Neuronal stem cell (in vitro differentiated cells): ENCODE measurements around the gene JPH4.
"Not testable (repeated sequence)": the region's sequence is repeated elsewhere in the genome, so short reads cannot be mapped to it uniquely, and the experiment has no call there.

Experiments
- DNase-seq: peaks from one replicate; pipeline ENCODE4 v3.0.0-alpha.2; 2013; ENCODE audit warnings: low spot score
- H2AFZ ChIP-seq: one replicate; pipeline ENCODE4 v1.6.1; 2013; ENCODE audit warnings: mild to moderate bottlenecking, low read length, inconsistent platforms
- H2AK5ac ChIP-seq: 2 replicates; pipeline ENCODE4 v1.6.1; 2013; ENCODE audit warnings: low read depth, mild to moderate bottlenecking, inconsistent platforms, low read length, moderate library complexity, mixed read lengths
- H2BK120ac ChIP-seq: 2 replicates; pipeline ENCODE4 v1.6.1; 2013; ENCODE audit warnings: low read depth, mild to moderate bottlenecking, inconsistent platforms, low read length, moderate library complexity, mixed read lengths
- H2BK12ac ChIP-seq: one replicate; pipeline ENCODE4 v1.6.1; 2013; ENCODE audit warnings: low read length, inconsistent platforms
- H2BK15ac ChIP-seq: 2 replicates; pipeline ENCODE4 v1.6.1; 2013; ENCODE audit warnings: mild to moderate bottlenecking, low read length, inconsistent platforms, mixed read lengths
- H2BK5ac ChIP-seq: one replicate; pipeline ENCODE4 v1.6.1; 2013; ENCODE audit warnings: inconsistent platforms, mild to moderate bottlenecking, low read length, moderate library complexity
- H3K14ac ChIP-seq: one replicate; pipeline ENCODE4 v1.6.1; 2013; ENCODE audit warnings: low read length, inconsistent platforms
- H3K18ac ChIP-seq: 2 replicates; pipeline ENCODE4 v1.6.1; 2013; ENCODE audit warnings: low read length, inconsistent platforms
- H3K23ac ChIP-seq: 2 replicates; pipeline ENCODE4 v1.6.1; 2013; ENCODE audit warnings: low read depth, mild to moderate bottlenecking, mixed read lengths, low read length, inconsistent platforms; ENCODE audit not compliant: poor library complexity
- H3K27ac ChIP-seq: replicated peaks from 3 replicates; pipeline ENCODE4 v1.5.1; 2013; ENCODE audit warnings: low read length, inconsistent platforms
- H3K27me3 ChIP-seq, 3 experiments: 2 replicates each; pipeline ENCODE4 v1.6.1; 2013; ENCODE audit warnings: low read length in 3 of 3, mild to moderate bottlenecking in 2 of 3, inconsistent platforms in 1 of 3, low read depth in 1 of 3, mixed read lengths in 1 of 3, moderate library complexity in 1 of 3; ENCODE audit not compliant: control insufficient read depth in 3 of 3, insufficient read depth in 3 of 3
- H3K36me3 ChIP-seq, 2 donors: replicated peaks in 1 of 2; 2 replicates each; pipeline ENCODE4 v1.6.1; 2013; ENCODE audit warnings: low read length in 2 of 2; ENCODE audit not compliant: control insufficient read depth in 2 of 2, insufficient read depth in 2 of 2
- H3K4ac ChIP-seq: 2 replicates; pipeline ENCODE4 v1.6.1; 2013; ENCODE audit warnings: inconsistent platforms, mild to moderate bottlenecking, low read length, moderate library complexity
- H3K4me1 ChIP-seq, 2 donors: 1 replicate in 1 of 2; 2 replicates in 1 of 2; pipeline ENCODE4 v1.6.1; 2013; ENCODE audit warnings: low read length in 2 of 2, low read depth in 1 of 2; ENCODE audit not compliant: control insufficient read depth in 2 of 2, insufficient read depth in 1 of 2
- H3K4me2 ChIP-seq: one replicate; pipeline ENCODE4 v1.6.1; 2013; ENCODE audit warnings: mild to moderate bottlenecking, low read length, inconsistent platforms; ENCODE audit not compliant: insufficient read depth, poor library complexity, severe bottlenecking
- H3K4me3 ChIP-seq, 2 donors: 2 replicates each; pipeline ENCODE4 v1.5.1; 2013; ENCODE audit warnings: low read length in 2 of 2, mild to moderate bottlenecking in 2 of 2, inconsistent platforms in 1 of 2, moderate library complexity in 1 of 2
- H3K79me1 ChIP-seq: one replicate; pipeline ENCODE4 v1.6.1; 2013; ENCODE audit warnings: low read depth, mild to moderate bottlenecking, inconsistent platforms, low read length, moderate library complexity
- H3K9ac ChIP-seq: one replicate; pipeline ENCODE4 v1.6.1; 2013; ENCODE audit warnings: mild to moderate bottlenecking, low read depth, low read length, inconsistent platforms; ENCODE audit not compliant: poor library complexity
- H3K9me3 ChIP-seq, 2 donors: replicated peaks in 1 of 2; 2 replicates each; pipeline versions ENCODE3 to v1.6.1; 2013; ENCODE audit warnings: low read length in 2 of 2, mild to moderate bottlenecking in 2 of 2, inconsistent platforms in 1 of 2, low read depth in 1 of 2, mixed read lengths in 1 of 2, moderate library complexity in 1 of 2; ENCODE audit not compliant: control insufficient read depth in 2 of 2, insufficient read depth in 1 of 2
- H4K8ac ChIP-seq: one replicate; pipeline ENCODE4 v1.6.1; 2013; ENCODE audit warnings: low read depth, mild to moderate bottlenecking, inconsistent platforms, low read length, moderate library complexity
- H4K91ac ChIP-seq: one replicate; pipeline ENCODE4 v1.6.1; 2013; ENCODE audit warnings: low read length, low read depth, mild to moderate bottlenecking, inconsistent platforms; ENCODE audit not compliant: poor library complexity
- WGBS, 2 donors: extraction: QIAGEN DNeasy Blood & Tissue Kit; methylation state at CpG; one replicate each; pipeline ENCODE4 v1.1.7; 2013; ENCODE audit warnings: missing lambda C conversion rate in 2 of 2, mixed read lengths in 1 of 2; ENCODE audit not compliant: insufficient read length in 2 of 2, insufficient replicate concordance in 1 of 2; ENCODE audit errors: extremely low coverage in 2 of 2; 5-methylcytosine and 5-hydroxymethylcytosine counted together

Gene JPH4

DNA sequence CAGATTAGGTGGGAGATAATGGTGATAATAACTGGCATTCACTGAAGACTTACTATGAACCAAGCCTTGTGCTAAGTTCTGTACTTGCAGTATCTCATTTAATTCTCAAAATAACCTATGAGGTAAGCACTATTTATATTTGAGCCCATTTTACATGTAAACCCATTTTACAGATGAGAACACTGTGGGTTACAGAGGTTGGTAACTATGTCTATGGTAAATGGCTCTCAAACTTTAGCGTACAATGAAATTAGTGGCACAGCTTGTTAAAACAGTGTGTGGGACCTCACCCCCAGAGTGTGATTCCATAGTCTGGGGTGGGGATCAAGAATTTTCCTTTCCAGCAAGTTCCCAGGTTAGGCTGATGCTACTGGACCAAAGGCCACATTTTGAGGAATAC is 22.2 kb upstream of the JPH4 start:
- H4K8ac ChIP-seq = no peak overlapping the region
- H2AFZ ChIP-seq = no peak overlapping the region
- no peak overlapping the region for H3K14ac ChIP-seq
- H3K4me2 ChIP-seq = no peak overlapping the region
- no peak overlapping the region for H3K4ac ChIP-seq
- no peak overlapping the region for H3K4me3 ChIP-seq
- no peaks in the 10 kb centered on the region for H3K36me3 ChIP-seq
- no CpG with 5 or more reads among the region's 1 CpG for WGBS, 2 donors
- DNase-seq = no peak
- no peaks in the 10 kb centered on the region for H3K79me1 ChIP-seq
- H2AK5ac ChIP-seq = no peak overlapping the region
- H4K91ac ChIP-seq = no peak overlapping the region
- no peak overlapping the region for H2BK12ac ChIP-seq
- no peak overlapping the region for H3K23ac ChIP-seq
- no peaks in the 10 kb centered on the region for H3K9me3 ChIP-seq
- no peak overlapping the region for H2BK15ac ChIP-seq
- no peak overlapping the region for H3K18ac ChIP-seq
- peaks cover 0 to 2% (median 0%) of the 10 kb centered on the region in 3 experiments for H3K27me3 ChIP-seq
- H3K27ac ChIP-seq = no peak overlapping the region
- H2BK5ac ChIP-seq = no peak overlapping the region
- H3K4me1 ChIP-seq = no peaks in the 10 kb centered on the region
- no peak overlapping the region for H2BK120ac ChIP-seq
- no peak overlapping the region for H3K9ac ChIP-seq

DNA sequence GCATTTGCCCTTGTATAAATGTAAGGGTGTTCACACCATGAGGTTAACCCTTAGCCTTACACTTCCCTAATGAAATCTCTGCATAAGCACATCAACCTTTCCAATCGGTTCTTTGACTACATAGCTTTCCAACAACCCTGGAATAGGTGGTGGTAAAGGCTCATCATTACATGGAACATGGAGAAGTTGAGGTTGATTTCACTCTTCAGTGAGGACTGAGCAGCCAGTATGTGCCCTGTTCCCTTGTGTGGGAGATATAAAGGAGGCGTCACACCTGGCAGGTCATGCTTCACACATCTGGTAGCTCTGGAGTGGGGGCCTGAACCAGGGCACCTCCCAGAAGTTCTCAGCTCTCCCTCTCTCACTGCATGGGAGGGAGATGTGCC is 21.7 kb upstream of the JPH4 start:
- Histone ChIP-seq H3K9me3 (no peaks in the 10 kb centered on the region), H3K4me2 (no peak overlapping the region), H3K79me1 (no peaks in the 10 kb centered on the region), H4K91ac (no peak overlapping the region), H2BK120ac (no peak overlapping the region), H2AK5ac (no peak overlapping the region), H3K36me3 (no peaks in the 10 kb centered on the region), H3K18ac (no peak overlapping the region), H3K23ac (no peak overlapping the region), H3K4me3 (no peak overlapping the region), H3K4me1 (no peaks in the 10 kb centered on the region), H3K9ac (no peak overlapping the region), H2BK12ac (no peak overlapping the region), H3K27me3 (no peaks in the 10 kb centered on the region), H3K4ac (no peak overlapping the region), H2AFZ (no peak overlapping the region), H2BK5ac (no peak overlapping the region), H4K8ac (no peak overlapping the region), H2BK15ac (no peak overlapping the region), H3K14ac (no peak overlapping the region), H3K27ac (no peak overlapping the region)
- no CpG with 5 or more reads among the region's 2 CpGs for WGBS, 2 donors
- DNase-seq = no peak

DNA sequence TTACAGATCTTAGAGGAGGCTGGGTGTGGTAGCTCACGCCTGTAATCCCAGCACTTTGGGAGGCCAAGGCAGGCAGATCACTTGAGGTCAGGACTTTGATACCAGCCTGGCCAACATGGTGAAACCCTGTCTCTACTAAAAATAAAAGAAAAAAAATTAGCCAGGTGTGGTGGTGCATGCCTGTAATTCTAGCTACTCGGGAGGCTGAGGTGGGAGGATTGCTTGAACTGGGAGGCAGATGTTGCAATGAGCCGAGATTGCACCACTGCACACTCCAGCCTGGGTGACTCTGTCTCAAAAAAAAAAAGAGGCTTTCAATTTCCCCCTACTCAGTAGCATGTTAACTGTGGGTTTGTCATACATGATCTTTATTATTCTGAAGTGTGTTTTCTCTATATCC is 15.6 kb upstream of the JPH4 start:
- H3K4ac ChIP-seq, H2BK5ac ChIP-seq, H3K4me1 ChIP-seq, H2BK120ac ChIP-seq, H3K36me3 ChIP-seq, H3K4me3 ChIP-seq, H3K79me1 ChIP-seq, H4K91ac ChIP-seq, H2BK12ac ChIP-seq, H2BK15ac ChIP-seq, H2AK5ac ChIP-seq, H2AFZ ChIP-seq, DNase-seq, H3K23ac ChIP-seq, H3K9me3 ChIP-seq, H3K14ac ChIP-seq, H3K27me3 ChIP-seq, H3K4me2 ChIP-seq, H3K18ac ChIP-seq, H3K27ac ChIP-seq, H4K8ac ChIP-seq, H3K9ac ChIP-seq: not testable (repeated sequence)
- no CpG with 5 or more reads among the region's 3 CpGs for WGBS, 2 donors

DNA sequence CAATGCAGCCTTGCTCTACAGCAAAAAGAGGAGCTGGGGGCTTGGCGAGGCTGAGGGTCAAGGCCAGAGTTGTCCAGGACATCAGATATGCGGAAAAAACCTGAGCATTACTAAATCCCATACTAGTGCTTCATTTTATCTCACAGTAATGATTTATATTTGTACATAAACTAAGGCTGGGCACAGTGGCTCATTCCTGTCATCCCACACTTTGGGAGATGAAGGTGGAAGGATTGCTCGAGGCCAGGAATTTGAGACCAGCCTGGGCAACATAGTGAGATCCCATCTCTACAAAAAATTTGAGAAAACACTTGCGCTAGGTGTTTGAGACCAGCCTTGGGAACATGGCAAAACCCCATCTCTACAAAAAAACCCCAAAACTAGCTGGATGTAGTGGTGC is 11.6 kb upstream of the JPH4 start:
- Histone ChIP-seq H2BK5ac (no peak overlapping the region), H3K79me1 (no peaks in the 10 kb centered on the region), H2BK15ac (no peak overlapping the region), H2BK120ac (no peak overlapping the region), H3K36me3 (no peaks in the 10 kb centered on the region), H3K27ac (no peak overlapping the region), H3K18ac (no peak overlapping the region), H3K4me2 (no peak overlapping the region), H3K14ac (no peak overlapping the region), H3K4ac (no peak overlapping the region), H4K8ac (no peak overlapping the region), H4K91ac (no peak overlapping the region), H2AK5ac (no peak overlapping the region), H3K9me3 (no peaks in the 10 kb centered on the region), H2AFZ (no peak overlapping the region), H2BK12ac (no peak overlapping the region), H3K27me3 (no peaks in the 10 kb centered on the region), H3K9ac (no peak overlapping the region), H3K4me3 (no peak overlapping the region), H3K4me1 (peaks cover 0 to 3% of the 10 kb centered on the region in 2 donors), H3K23ac (no peak overlapping the region)
- WGBS, 2 donors = no CpG with 5 or more reads among the region's 4 CpGs
- no peak for DNase-seq
